ENCODE data around the gene MRPL9. TPM values are rescaled to one million over a fixed set of nuclear protein-coding genes. Genes with fewer than 3 reads are reported as not detected.

The MRPL9 gene
- total RNA-seq, 6 experiments from 2014 or later: 91.4 to 116 (median 96.2) TPM

- TF ChIP-seq CTCF (IDR thresholded peaks at IDR 0.05): no peak
- H3K9me3 Mint-ChIP-seq: no peaks in the 10 kb centered on the region
- H3K27ac Mint-ChIP-seq: no peak overlapping the region
- H3K36me3 Mint-ChIP-seq (ENCODE audit: low read depth): no peaks in the 10 kb centered on the region
- H3K27me3 Mint-ChIP-seq (ENCODE audit: insufficient read depth): peaks cover 39% of the 10 kb centered on the region
- peaks cover 8% of the 10 kb centered on the region for H3K4me1 Mint-ChIP-seq (ENCODE audit: low read depth)
- no peak overlapping the region for H3K4me3 Mint-ChIP-seq
- no peak for DNase-seq
These were observed 35.3 kb upstream of the MRPL9 start for GRCh38 chr1:151798571-151798970.

GRCh38 chr1:151790940-151791651 lies 27.8 kb upstream of the MRPL9 start:
- TF ChIP-seq CTCF (IDR thresholded peaks at IDR 0.05): no peak
- peak overlapping the region; percentile 89 for H3K4me3 Mint-ChIP-seq
- H3K27me3 Mint-ChIP-seq (ENCODE audit: insufficient read depth): peaks cover 14% of the 10 kb centered on the region
- no peaks in the 10 kb centered on the region for H3K36me3 Mint-ChIP-seq (ENCODE audit: low read depth)
- H3K9me3 Mint-ChIP-seq: no peaks in the 10 kb centered on the region
- H3K4me1 Mint-ChIP-seq (ENCODE audit: low read depth): peaks cover 25% of the 10 kb centered on the region
- DNase-seq: no peak
- no peak overlapping the region; the same call in 1 of the 2 replicates for H3K27ac Mint-ChIP-seq

- Mint-ChIP-seq H3K4me3 (peak within 1 kb of the TSS; percentile 89), H3K9me3 (no peaks in the 10 kb centered on the region), H3K4me1 (ENCODE audit: low read depth) (peaks cover 25% of the 10 kb centered on the region), H3K27me3 (ENCODE audit: insufficient read depth) (peaks cover 11% of the 10 kb centered on the region), H3K36me3 (ENCODE audit: low read depth) (no peaks in the 10 kb centered on the region), H3K27ac (no peak within 1 kb of the TSS; the same call in 1 of the 2 replicates)
- peak; percentile 55 for TF ChIP-seq CTCF (IDR thresholded peaks at IDR 0.05)
- DNase-seq: peak; percentile 99
These were observed 27.0 kb upstream of the MRPL9 start, which contains the start of gene TDRKH for GRCh38 chr1:151790071-151790939. Gene TDRKH (minus strand): TSS chr1:151790500. CDS start chr1:151783022, 7,478 bp downstream.

- H3K27me3 Mint-ChIP-seq (ENCODE audit: insufficient read depth): peaks cover 8% of the 10 kb centered on the region
- no peaks in the 10 kb centered on the region for H3K36me3 Mint-ChIP-seq (ENCODE audit: low read depth)
- DNase-seq: no peak
- no peaks in the 10 kb centered on the region for H3K9me3 Mint-ChIP-seq
- TF ChIP-seq CTCF (IDR thresholded peaks at IDR 0.05): no peak
- H3K4me1 Mint-ChIP-seq (ENCODE audit: low read depth): peaks cover 25% of the 10 kb centered on the region
- no peak overlapping the region for H3K27ac Mint-ChIP-seq
- no peak overlapping the region for H3K4me3 Mint-ChIP-seq
These were observed 24.4 kb upstream of the MRPL9 start for GRCh38 chr1:151787689-151788088.

DNA sequence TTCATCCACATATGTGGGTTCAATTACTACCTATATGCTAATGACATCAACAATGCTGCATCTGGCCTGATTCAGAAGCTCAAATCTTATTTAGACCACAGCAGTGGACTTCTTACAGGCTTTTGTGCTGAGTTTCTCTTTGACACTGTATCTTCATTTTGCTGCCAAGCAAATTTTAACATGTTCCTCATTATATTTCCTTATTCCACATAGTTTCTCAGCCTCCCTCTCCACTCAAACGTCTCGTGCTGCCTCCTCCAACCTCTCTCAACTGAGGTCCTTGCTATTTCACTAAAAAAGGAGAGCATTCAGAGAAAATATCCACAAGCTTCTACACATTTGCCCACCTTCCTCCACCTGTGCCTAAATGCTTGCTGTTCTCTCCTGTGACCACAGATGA lies 20.5 kb upstream of the MRPL9 start:
- Mint-ChIP-seq H3K9me3 (no peaks in the 10 kb centered on the region), H3K36me3 (ENCODE audit: low read depth) (no peaks in the 10 kb centered on the region), H3K27me3 (ENCODE audit: insufficient read depth) (peaks cover 14% of the 10 kb centered on the region), H3K27ac (no peak overlapping the region), H3K4me1 (ENCODE audit: low read depth) (no peaks in the 10 kb centered on the region), H3K4me3 (no peak overlapping the region)
- no peak for TF ChIP-seq CTCF (IDR thresholded peaks at IDR 0.05)
- no peak for DNase-seq
